Thyroid gland (tissue), 4 donors: ENCODE data around the gene LOXHD1.

Source experiments
- POLR2A ChIP-seq, 2 donors: fragments of 450-650 bp; IDR thresholded peaks; one replicate each; pipeline ENCODE4 v1.6.1; 2017; ENCODE audit warnings: antibody characterized with exemption in 2 of 2, mild to moderate bottlenecking in 2 of 2, moderate library complexity in 1 of 2
- TF ChIP-seq, protein P1 (sequence below), 6 experiments: fragments of 200-600 bp in 3 of 6; fragments of 450-650 bp in 3 of 6; sonication (generic) in 3 of 6; IDR thresholded peaks; one replicate each; pipeline ENCODE4 v1.5.1; 2016 to 2019; ENCODE audit warnings: antibody characterized with exemption in 6 of 6, mild to moderate bottlenecking in 2 of 6, inconsistent platforms in 1 of 6, moderate library complexity in 1 of 6

DNA sequence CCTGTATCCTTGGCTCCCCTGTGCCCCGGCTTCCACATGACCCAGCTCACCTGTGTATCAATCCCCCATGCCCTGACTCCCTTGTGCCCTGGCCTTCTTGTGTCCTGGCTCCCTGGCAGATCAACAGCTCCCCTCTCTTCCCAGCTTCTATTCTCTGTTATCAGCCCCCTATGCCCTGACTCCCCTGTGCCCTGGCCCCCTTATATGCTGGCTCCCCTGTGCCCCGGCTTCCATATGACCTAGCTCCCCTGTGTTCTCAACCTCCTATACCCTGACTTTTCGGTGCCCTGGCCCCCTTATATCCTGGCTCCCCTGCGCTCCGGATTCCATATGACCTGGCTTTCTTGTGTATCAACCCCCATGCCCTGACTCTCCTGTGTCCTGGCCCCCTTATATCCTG is 209.2 kb downstream of the LOXHD1 start:
- no peak for TF ChIP-seq POLR2A (IDR thresholded peaks at IDR 0.05)
- TF ChIP-seq, protein P1, sequence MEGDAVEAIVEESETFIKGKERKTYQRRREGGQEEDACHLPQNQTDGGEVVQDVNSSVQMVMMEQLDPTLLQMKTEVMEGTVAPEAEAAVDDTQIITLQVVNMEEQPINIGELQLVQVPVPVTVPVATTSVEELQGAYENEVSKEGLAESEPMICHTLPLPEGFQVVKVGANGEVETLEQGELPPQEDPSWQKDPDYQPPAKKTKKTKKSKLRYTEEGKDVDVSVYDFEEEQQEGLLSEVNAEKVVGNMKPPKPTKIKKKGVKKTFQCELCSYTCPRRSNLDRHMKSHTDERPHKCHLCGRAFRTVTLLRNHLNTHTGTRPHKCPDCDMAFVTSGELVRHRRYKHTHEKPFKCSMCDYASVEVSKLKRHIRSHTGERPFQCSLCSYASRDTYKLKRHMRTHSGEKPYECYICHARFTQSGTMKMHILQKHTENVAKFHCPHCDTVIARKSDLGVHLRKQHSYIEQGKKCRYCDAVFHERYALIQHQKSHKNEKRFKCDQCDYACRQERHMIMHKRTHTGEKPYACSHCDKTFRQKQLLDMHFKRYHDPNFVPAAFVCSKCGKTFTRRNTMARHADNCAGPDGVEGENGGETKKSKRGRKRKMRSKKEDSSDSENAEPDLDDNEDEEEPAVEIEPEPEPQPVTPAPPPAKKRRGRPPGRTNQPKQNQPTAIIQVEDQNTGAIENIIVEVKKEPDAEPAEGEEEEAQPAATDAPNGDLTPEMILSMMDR (IDR thresholded peaks at IDR 0.05) = no peak
